Prostate gland (tissue), 2 donors: ENCODE data around the gene NEDD4L. TPM values are rescaled to one million over a fixed set of nuclear protein-coding genes. Genes with fewer than 3 reads are reported as not detected.

Experiments
- DNase-seq: peaks from one replicate; pipeline ENCODE4 v3.0.0-alpha.2; 2019; ENCODE audit warnings: low spot score
- H3K27ac ChIP-seq, 2 donors: fragments of 200-600 bp; sonication (generic); 2 replicates each; pipeline ENCODE4 v1.5.1; 2017 to 2019
- H3K27me3 ChIP-seq: fragments of 200-600 bp; sonication (generic); replicated peaks from 2 replicates; pipeline ENCODE4 v1.5.1; 2019; ENCODE audit not compliant: insufficient read depth
- H3K36me3 ChIP-seq, 2 donors: fragments of 200-600 bp; sonication (generic); 1 replicate in 1 of 2; 2 replicates in 1 of 2; pipeline versions ENCODE4 v1.5.1 to v1.8.1; 2017 to 2019
- H3K4me1 ChIP-seq: fragments of 200-600 bp; sonication (generic); replicated peaks from 2 replicates; pipeline ENCODE4 v1.5.1; 2019
- H3K4me3 ChIP-seq, 2 donors: fragments of 200-600 bp; sonication (generic); 2 replicates each; pipeline ENCODE4 v1.5.1; 2017 to 2019
- H3K9me3 ChIP-seq: fragments of 200-600 bp; sonication (generic); 2 replicates; pipeline ENCODE4 v1.5.1; 2017
- CTCF ChIP-seq, 4 experiments: fragments of 200-600 bp in 2 of 4; fragments of 450-650 bp in 2 of 4; sonication (generic) in 2 of 4; IDR thresholded peaks; 1 replicate in 3 of 4; 2 replicates in 1 of 4; pipeline ENCODE4 v1.5.1; 2016 to 2019; ENCODE audit warnings: antibody characterized with exemption in 4 of 4, mild to moderate bottlenecking in 2 of 4, moderate library complexity in 2 of 4
- POLR2A ChIP-seq: fragments of 450-650 bp; IDR thresholded peaks from one replicate; pipeline ENCODE4 v1.6.1; 2016; ENCODE audit warnings: antibody characterized with exemption, mild to moderate bottlenecking
- POLR2AphosphoS5 ChIP-seq: sonication (generic); formaldehyde crosslinking; IDR thresholded peaks from one replicate; pipeline ENCODE4 v1.6.1; 2017; ENCODE audit warnings: antibody characterized with exemption
- WGBS: methylation state at CpG from one replicate; pipeline ENCODE4 v1.1.5; 2018; 5-methylcytosine and 5-hydroxymethylcytosine counted together
- intact Hi-C: fragments of 100-400 bp; cut with DNase I; formaldehyde crosslinking; loops from one replicate; pipeline ENCODE4 v1.14.2; 2022
- total RNA-seq, 2 donors: library from RNA; depleted of rRNA; stranded (reverse); fragments of >200 nt; gene quantifications; one replicate each; pipeline ENCODE4 v1.1.0, GENCODE V29; 2016

NEDD4L gene
- total RNA-seq, 2 donors from 2014 or later: 280 to 420 TPM

GRCh38 chr18:58177004-58177717 lies 133.1 kb downstream of the NEDD4L start:
- 29% methylated on average over 12 of the region's 12 CpGs for WGBS
- TF ChIP-seq POLR2AphosphoS5 (peak; percentile 75), POLR2A (no peak), CTCF (IDR thresholded peaks at IDR 0.05) (peak in 1 of 4 experiments; percentile 4)
- peaks cover 11% of the 10 kb centered on the region for H3K4me1 ChIP-seq
- intact Hi-C loops: loop anchor here (5.0 kb wide), 2 partner anchors 135 to 295 kb away; partner anchors contain the start of gene NEDD4L
- peak overlapping the region; percentile 31 to 39 for H3K27ac ChIP-seq
- no peaks in the 10 kb centered on the region for H3K27me3 ChIP-seq
- H3K36me3 ChIP-seq: no peaks in the 10 kb centered on the region
- H3K4me3 ChIP-seq: no peak overlapping the region
- no peaks in the 10 kb centered on the region for H3K9me3 ChIP-seq
- DNase-seq: peak; percentile 63

- TF ChIP-seq CTCF (IDR thresholded peaks at IDR 0.05) (no peak), POLR2A (no peak), POLR2AphosphoS5 (no peak)
- no peak overlapping the region for H3K27ac ChIP-seq
- H3K36me3 ChIP-seq: no peaks in the 10 kb centered on the region
- intact Hi-C loops: loop anchor here (5.0 kb wide), 2 partner anchors 136 to 296 kb away; partner anchors contain the start of gene NEDD4L
- no peaks in the 10 kb centered on the region for H3K27me3 ChIP-seq
- H3K9me3 ChIP-seq: no peaks in the 10 kb centered on the region
- no peak for DNase-seq
- no peak overlapping the region for H3K4me3 ChIP-seq
- peaks cover 16% of the 10 kb centered on the region for H3K4me1 ChIP-seq
- WGBS: 92% methylated on average over 4 of the region's 4 CpGs
Observed at GRCh38 chr18:58177896-58178470, 134.0 kb downstream of the NEDD4L start.

- Histone ChIP-seq H3K4me3 (no peak overlapping the region), H3K27me3 (no peaks in the 10 kb centered on the region), H3K27ac (no peak overlapping the region), H3K4me1 (peaks cover 22% of the 10 kb centered on the region), H3K9me3 (no peaks in the 10 kb centered on the region), H3K36me3 (no peaks in the 10 kb centered on the region)
- WGBS: 77% methylated on average over 8 of the region's 8 CpGs
- no peak for TF ChIP-seq CTCF (IDR thresholded peaks at IDR 0.05)
- no peak for TF ChIP-seq POLR2AphosphoS5
- TF ChIP-seq POLR2A: no peak
- DNase-seq: no peak
- intact Hi-C loops: loop anchor here (5.0 kb wide), 2 partner anchors 136 to 296 kb away; partner anchors contain the start of gene NEDD4L
Observed at GRCh38 chr18:58178511-58178910, 134.5 kb downstream of the NEDD4L start.

- H3K9me3 ChIP-seq: no peaks in the 10 kb centered on the region
- 89% methylated on average over 16 of the region's 16 CpGs for WGBS
- no peak for TF ChIP-seq POLR2AphosphoS5
- no peak for TF ChIP-seq POLR2A
- TF ChIP-seq CTCF (IDR thresholded peaks at IDR 0.05): no peak
- no peak overlapping the region for H3K4me3 ChIP-seq
- H3K27me3 ChIP-seq: no peaks in the 10 kb centered on the region
- no peak overlapping the region for H3K27ac ChIP-seq
- H3K4me1 ChIP-seq: peaks cover 26% of the 10 kb centered on the region
- intact Hi-C loops: no loop called here
- DNase-seq: no peak
- no peaks in the 10 kb centered on the region for H3K36me3 ChIP-seq
Observed at GRCh38 chr18:58180172-58180571, 136.1 kb downstream of the NEDD4L start.
